Psoas muscle (tissue), 8 donors: ENCODE results near the gene TAX1BP3. TPM values are rescaled to one million over a fixed set of nuclear protein-coding genes. Genes with fewer than 3 reads are reported as not detected.
A peak's percentile ranks its signal among the peaks of the same experiment; 100 is the strongest.

Experiments used
- ATAC-seq, 4 donors: fragments of 200-7000 bp; cut with Tn5 transposase; one replicate each; pipeline ENCODE4 v1.9.1; 2020; ENCODE audit warnings: moderate library complexity in 3 of 4, mild to moderate bottlenecking in 2 of 4
- DNase-seq, 2 donors: peaks; one replicate each; pipeline ENCODE4 v3.0.0-alpha.2; 2020
- H3K27ac ChIP-seq: fragments of 200-600 bp; one replicate; pipeline ENCODE4 v1.8.0; 2022
- H3K27me3 ChIP-seq, 3 donors: fragments of 200-600 bp in 1 of 3; one replicate each; pipeline versions ENCODE4 v1.6.1 to v1.8.0; 2013 to 2022; ENCODE audit warnings: low read length in 2 of 3, mild to moderate bottlenecking in 2 of 3, moderate library complexity in 1 of 3; ENCODE audit not compliant: insufficient read depth in 3 of 3
- H3K36me3 ChIP-seq, 2 donors: fragments of 200-600 bp in 1 of 2; one replicate each; pipeline versions ENCODE4 v1.6.1 to v1.8.0; 2013 to 2022; ENCODE audit warnings: low read depth in 1 of 2, mild to moderate bottlenecking in 1 of 2, moderate library complexity in 1 of 2; ENCODE audit not compliant: insufficient read depth in 1 of 2
- H3K4me1 ChIP-seq: fragments of 200-600 bp; one replicate; pipeline ENCODE4 v1.8.0; 2022
- H3K4me3 ChIP-seq: fragments of 200-600 bp; one replicate; pipeline ENCODE4 v1.8.0; 2022; ENCODE audit warnings: mild to moderate bottlenecking
- H3K9me3 ChIP-seq: fragments of 200-600 bp; one replicate; pipeline ENCODE4 v1.8.0; 2022
- CTCF ChIP-seq: fragments of 200-600 bp; IDR thresholded peaks from one replicate; pipeline ENCODE4 v1.8.0; 2022; ENCODE audit warnings: antibody characterized with exemption
- whole genome bisulfite sequencing, 3 donors: extraction: QIAGEN DNeasy Blood & Tissue Kit; methylation state at CpG; one replicate each; pipeline versions ENCODE4 v1.1.6 to v1.1.7; 2013; 5-methylcytosine and 5-hydroxymethylcytosine counted together
- intact Hi-C, 2 donors: fragments of 100-400 bp; cut with DNase I; formaldehyde crosslinking; loops; one replicate each; pipeline versions ENCODE4 v1.11.0 to v1.14.2; 2022
- polyA plus RNA-seq, 3 donors: library from polyadenylated mRNA; stranded (reverse); fragments of 200-250 nt; gene quantifications; one replicate each; pipeline ENCODE4 v1.2.3, GENCODE V29; 2013
- total RNA-seq, 4 donors: library from RNA; stranded (reverse); fragmentation: NEBNext Ultra II Directional in 2 of 4; extraction: Animal tissue kit (Norgen Biotek cat#: 25700) in 2 of 4; gene quantifications; one replicate each; pipeline versions ENCODE4 v1.2.1 to v1.2.4, GENCODE V29; 2021 to 2023
- donor health status: healthy with polysubstance abuse.
- donor health status: DM: no; HTN: no; CAD: no; lungs with moderate emphysema.
- donor health status: Bipolar disorder and iron deficiency.
- donor health status: healthy.
- donor health status: DM: yes; HTN: yes; CAD: no.
- donor health status: DM: no; HTN: no; CAD: no.
- donor health status: DM: no; HTN: no; CAD: no.
- donor health status: DM: yes; HTN: yes; CAD: no.

Gene TAX1BP3
- total and polyA plus RNA-seq, 7 donors = 20.4 to 75.7 (median 23.9) TPM

- no peak overlapping the region for H3K27ac ChIP-seq
- 59 to 66% (median 64%) methylated on average over 16 of the region's 16 CpGs for WGBS, 3 donors
- no peaks in the 10 kb centered on the region for H3K4me1 ChIP-seq
- intact Hi-C loops = no loop called here
- no peak overlapping the region for H3K4me3 ChIP-seq
- H3K36me3 ChIP-seq = peaks cover 5 to 80% of the 10 kb centered on the region in 2 donors
- no peaks in the 10 kb centered on the region for H3K9me3 ChIP-seq
- no peak for ATAC-seq
- H3K27me3 ChIP-seq = no peaks in the 10 kb centered on the region
- no peak for TF ChIP-seq CTCF
- no peak for DNase-seq
Observed at GRCh38 chr17:3626831-3627768, 41.3 kb downstream of the TAX1BP3 start.

GRCh38 chr17:3622977-3623594 lies 45.3 kb downstream of the TAX1BP3 start:
- peaks cover 7 to 88% of the 10 kb centered on the region in 2 donors for H3K36me3 ChIP-seq
- H3K27me3 ChIP-seq = no peaks in the 10 kb centered on the region
- H3K9me3 ChIP-seq = no peaks in the 10 kb centered on the region
- no peak overlapping the region for H3K4me3 ChIP-seq
- DNase-seq (no peak), ATAC-seq (peak; percentile 37 to 75 (median 69))
- 45 to 63% (median 47%) methylated on average over 16 of the region's 16 CpGs for WGBS, 3 donors
- H3K27ac ChIP-seq = no peak overlapping the region
- no peaks in the 10 kb centered on the region for H3K4me1 ChIP-seq
- intact Hi-C loops = no loop called here
- no peak for TF ChIP-seq CTCF

- Histone ChIP-seq H3K27ac (no peak overlapping the region), H3K36me3 (peaks cover 7 to 92% of the 10 kb centered on the region in 2 donors), H3K4me3 (no peak overlapping the region), H3K27me3 (no peaks in the 10 kb centered on the region), H3K4me1 (no peaks in the 10 kb centered on the region), H3K9me3 (no peaks in the 10 kb centered on the region)
- DNase-seq (peak in 1 of 2 donors; percentile 12), ATAC-seq (no peak)
- intact Hi-C loops = no loop called here
- 84 to 90% (median 88%) methylated on average over 8 of the region's 8 CpGs for WGBS, 3 donors
- TF ChIP-seq CTCF = no peak
Observed at GRCh38 chr17:3621146-3621720, 47.1 kb downstream of the TAX1BP3 start.

GRCh38 chr17:3615160-3615870 lies 53.1 kb downstream of the TAX1BP3 start:
- TF ChIP-seq CTCF = no peak
- DNase-seq (no peak), ATAC-seq (no peak)
- 92 to 93% (median 92%) methylated on average over 18 of the region's 18 CpGs for WGBS, 3 donors
- Histone ChIP-seq H3K27ac (no peak overlapping the region), H3K9me3 (no peaks in the 10 kb centered on the region), H3K36me3 (peaks cover 0 to 98% of the 10 kb centered on the region in 2 donors), H3K4me1 (no peaks in the 10 kb centered on the region), H3K4me3 (no peak overlapping the region), H3K27me3 (no peaks in the 10 kb centered on the region)
- intact Hi-C loops = no loop called here
